ENCODE data around the gene LPP. TPM values are rescaled to one million over a fixed set of nuclear protein-coding genes. Genes with fewer than 3 reads are reported as not detected.

Gene LPP
- total RNA-seq, 4 donors from 2014 or later: 45.9 to 81.1 (median 63.0) TPM

DNA sequence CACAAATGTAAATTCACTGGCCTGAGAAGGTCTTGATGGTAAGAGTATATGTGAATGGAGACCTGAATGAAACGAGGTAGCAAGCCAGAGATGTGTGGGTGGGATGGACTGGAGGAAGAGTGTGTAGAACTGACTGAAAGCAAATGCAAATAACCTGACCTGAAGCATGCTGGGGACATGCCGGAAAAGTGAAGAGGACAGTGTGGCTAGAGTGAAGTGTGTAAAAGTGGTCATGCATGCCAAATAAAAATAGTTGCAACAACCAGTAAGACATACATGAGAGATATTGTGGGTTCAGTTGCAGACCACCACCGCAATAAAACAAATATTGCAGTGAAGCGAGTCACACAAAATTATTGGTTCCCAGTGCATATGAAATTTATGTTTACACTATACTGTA, 82.3 kb downstream of the LPP start:
- intact Hi-C loops (cut with DNase I; ENCODE audit: low total_unique reads): no loop called here
- WGBS, 2 donors: 96% methylated on average over 4 of the region's 4 CpGs
- DNase-seq (ENCODE audit: low spot score in 2 of 2): no peak
- TF ChIP-seq, protein P1, sequence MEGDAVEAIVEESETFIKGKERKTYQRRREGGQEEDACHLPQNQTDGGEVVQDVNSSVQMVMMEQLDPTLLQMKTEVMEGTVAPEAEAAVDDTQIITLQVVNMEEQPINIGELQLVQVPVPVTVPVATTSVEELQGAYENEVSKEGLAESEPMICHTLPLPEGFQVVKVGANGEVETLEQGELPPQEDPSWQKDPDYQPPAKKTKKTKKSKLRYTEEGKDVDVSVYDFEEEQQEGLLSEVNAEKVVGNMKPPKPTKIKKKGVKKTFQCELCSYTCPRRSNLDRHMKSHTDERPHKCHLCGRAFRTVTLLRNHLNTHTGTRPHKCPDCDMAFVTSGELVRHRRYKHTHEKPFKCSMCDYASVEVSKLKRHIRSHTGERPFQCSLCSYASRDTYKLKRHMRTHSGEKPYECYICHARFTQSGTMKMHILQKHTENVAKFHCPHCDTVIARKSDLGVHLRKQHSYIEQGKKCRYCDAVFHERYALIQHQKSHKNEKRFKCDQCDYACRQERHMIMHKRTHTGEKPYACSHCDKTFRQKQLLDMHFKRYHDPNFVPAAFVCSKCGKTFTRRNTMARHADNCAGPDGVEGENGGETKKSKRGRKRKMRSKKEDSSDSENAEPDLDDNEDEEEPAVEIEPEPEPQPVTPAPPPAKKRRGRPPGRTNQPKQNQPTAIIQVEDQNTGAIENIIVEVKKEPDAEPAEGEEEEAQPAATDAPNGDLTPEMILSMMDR (IDR thresholded peaks at IDR 0.05): no peak
- TF ChIP-seq POLR2A (IDR thresholded peaks at IDR 0.05): no peak
- H3K4me3 ChIP-seq (ENCODE audit: low read depth, poor library complexity, severe bottlenecking): no peak overlapping the region

- intact Hi-C loops (cut with DNase I; ENCODE audit: low total_unique reads): no loop called here
- H3K4me3 ChIP-seq (ENCODE audit: low read depth, poor library complexity, severe bottlenecking): no peak overlapping the region
- 95 to 98% methylated on average over 7 of the region's 7 CpGs for WGBS, 2 donors
- no peak for DNase-seq (ENCODE audit: low spot score in 2 of 2)
- TF ChIP-seq POLR2A (IDR thresholded peaks at IDR 0.05): no peak
- TF ChIP-seq, protein P1 (IDR thresholded peaks at IDR 0.05): no peak
These were observed 85.1 kb downstream of the LPP start for GRCh38 chr3:188239035-188239434.

GRCh38 chr3:188239577-188239976, 85.6 kb downstream of the LPP start:
- 95 to 100% methylated on average over 1 of the region's 1 CpG for whole genome bisulfite sequencing, 2 donors
- no peak overlapping the region for H3K4me3 ChIP-seq (ENCODE audit: low read depth, poor library complexity, severe bottlenecking)
- no peak for DNase-seq (ENCODE audit: low spot score in 2 of 2)
- intact Hi-C loops (cut with DNase I; ENCODE audit: low total_unique reads): no loop called here
- no peak for TF ChIP-seq POLR2A (IDR thresholded peaks at IDR 0.05)
- TF ChIP-seq, protein P1 (IDR thresholded peaks at IDR 0.05): no peak

DNA sequence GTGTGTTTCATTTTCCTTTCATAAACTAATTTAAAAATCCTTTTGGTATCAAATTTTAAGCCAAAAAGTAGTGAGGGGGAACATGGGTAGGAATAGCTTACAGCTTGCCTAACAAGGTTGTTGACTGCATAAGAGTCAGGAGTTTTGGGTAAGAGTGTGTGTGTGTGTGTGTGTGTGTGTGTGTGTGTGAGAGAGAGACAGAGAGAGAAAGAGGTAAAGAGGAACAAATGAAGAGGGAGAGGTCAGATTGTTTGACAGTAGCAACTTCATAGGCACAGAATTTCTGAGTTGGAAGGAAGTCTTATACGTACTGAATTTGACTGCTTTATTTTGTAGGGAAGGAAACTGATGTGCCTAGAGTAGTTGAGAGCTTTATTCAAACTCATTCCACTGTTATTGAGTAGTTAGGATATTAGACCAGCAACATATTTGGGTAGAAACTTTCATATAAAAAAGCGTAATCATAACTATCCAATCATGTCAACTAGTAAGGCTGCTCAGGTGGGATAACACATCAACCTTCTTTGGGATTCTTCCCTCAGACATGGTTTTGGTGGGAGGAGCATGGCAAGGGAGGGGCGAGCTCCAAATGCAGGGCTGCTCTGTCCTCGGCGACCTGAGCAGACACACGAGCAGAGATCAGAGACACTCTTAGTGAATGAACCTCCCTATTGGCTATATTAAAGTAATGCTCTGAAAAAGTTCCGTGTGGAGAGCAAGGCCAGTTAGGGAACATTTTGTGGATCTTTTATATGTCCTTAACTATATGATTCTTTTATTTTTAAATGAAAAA, 86.4 kb downstream of the LPP start:
- H3K4me3 ChIP-seq (ENCODE audit: low read depth, poor library complexity, severe bottlenecking): no peak overlapping the region

DNA sequence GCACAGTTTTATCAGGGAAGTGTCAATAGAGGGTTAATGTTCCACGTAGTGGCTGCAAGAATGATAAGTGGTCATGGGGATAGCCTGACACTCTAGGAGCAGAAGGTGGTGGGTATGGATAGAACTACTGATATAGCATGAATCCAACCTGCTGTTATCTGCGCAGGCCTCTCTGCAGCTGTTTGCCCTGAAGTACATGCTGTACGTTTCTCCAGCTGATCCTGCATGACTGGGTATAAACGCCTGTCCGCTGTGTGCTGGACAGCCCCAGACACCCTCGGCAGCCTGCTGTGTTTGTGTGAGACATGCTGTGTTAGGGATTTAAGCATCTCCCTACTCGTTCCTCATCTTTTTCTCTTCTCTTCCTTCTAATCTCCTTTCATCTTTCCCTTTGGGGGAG, 87.1 kb downstream of the LPP start:
- intact Hi-C loops (cut with DNase I; ENCODE audit: low total_unique reads): no loop called here
- H3K4me3 ChIP-seq (ENCODE audit: low read depth, poor library complexity, severe bottlenecking): no peak overlapping the region
- no peak for DNase-seq (ENCODE audit: low spot score in 2 of 2)
- WGBS, 2 donors: 69 to 74% methylated on average over 7 of the region's 7 CpGs
- TF ChIP-seq, protein P1 (IDR thresholded peaks at IDR 0.05): no peak
- no peak for TF ChIP-seq POLR2A (IDR thresholded peaks at IDR 0.05)

More for the DNA sequence above, 86.4 kb downstream of the LPP start:
- TF ChIP-seq, protein P1 (IDR thresholded peaks at IDR 0.05): no peak
- no peak for TF ChIP-seq POLR2A (IDR thresholded peaks at IDR 0.05)
- intact Hi-C loops (cut with DNase I; ENCODE audit: low total_unique reads): no loop called here
- no peak for DNase-seq (ENCODE audit: low spot score in 2 of 2)
- 81 to 94% methylated on average over 7 of the region's 7 CpGs for WGBS, 2 donors

- intact Hi-C loops (cut with DNase I; ENCODE audit: low total_unique reads): no loop called here
- no peak overlapping the region for H3K4me3 ChIP-seq (ENCODE audit: low read depth, poor library complexity, severe bottlenecking)
- WGBS, 2 donors: 89 to 98% methylated on average over 3 of the region's 3 CpGs
- TF ChIP-seq, protein P1 (IDR thresholded peaks at IDR 0.05): no peak
- TF ChIP-seq POLR2A (IDR thresholded peaks at IDR 0.05): no peak
- no peak for DNase-seq (ENCODE audit: low spot score in 2 of 2)
These were observed 87.9 kb downstream of the LPP start for GRCh38 chr3:188241883-188242282.
